Measurements from ENCODE around the gene NDUFA13.

The NDUFA13 gene

GRCh38 chr19:19558055-19558454 lies 42.0 kb downstream of the NDUFA13 start:
- no peaks in the 10 kb centered on the region for H3K9me3 ChIP-seq (ENCODE audit: control insufficient read depth in 1 of 2, low read length in 2 of 2)
- H3K4me3 ChIP-seq (ENCODE audit: low read depth in 1 of 2, low read length in 2 of 2) = no peak overlapping the region
- no peak overlapping the region for H3K27ac ChIP-seq (ENCODE audit: low read length)
- no peaks in the 10 kb centered on the region for H3K36me3 ChIP-seq (ENCODE audit: control insufficient read depth in 1 of 2, insufficient read depth in 2 of 2, low read length in 2 of 2)
- no peaks in the 10 kb centered on the region for H3K4me1 ChIP-seq (ENCODE audit: control insufficient read depth in 1 of 2, insufficient read depth in 2 of 2, low read length in 2 of 2)
- no peaks in the 10 kb centered on the region for H3K27me3 ChIP-seq (ENCODE audit: low read depth, low read length)

- no peaks in the 10 kb centered on the region for H3K36me3 ChIP-seq (ENCODE audit: control insufficient read depth in 1 of 2, insufficient read depth in 2 of 2, low read length in 2 of 2)
- H3K27me3 ChIP-seq (ENCODE audit: low read depth, low read length) = no peaks in the 10 kb centered on the region
- H3K4me1 ChIP-seq (ENCODE audit: control insufficient read depth in 1 of 2, insufficient read depth in 2 of 2, low read length in 2 of 2) = no peaks in the 10 kb centered on the region
- H3K4me3 ChIP-seq (ENCODE audit: low read depth in 1 of 2, low read length in 2 of 2) = no peak overlapping the region
- no peak overlapping the region for H3K27ac ChIP-seq (ENCODE audit: low read length)
- no peaks in the 10 kb centered on the region for H3K9me3 ChIP-seq (ENCODE audit: control insufficient read depth in 1 of 2, low read length in 2 of 2)
Observed at GRCh38 chr19:19558636-19559035, 42.6 kb downstream of the NDUFA13 start.

- Histone ChIP-seq H3K4me3 (ENCODE audit: low read depth in 1 of 2, low read length in 2 of 2) (no peak overlapping the region), H3K4me1 (ENCODE audit: control insufficient read depth in 1 of 2, insufficient read depth in 2 of 2, low read length in 2 of 2) (no peaks in the 10 kb centered on the region), H3K9me3 (ENCODE audit: control insufficient read depth in 1 of 2, low read length in 2 of 2) (no peaks in the 10 kb centered on the region), H3K27ac (ENCODE audit: low read length) (no peak overlapping the region), H3K27me3 (ENCODE audit: low read depth, low read length) (no peaks in the 10 kb centered on the region), H3K36me3 (ENCODE audit: control insufficient read depth in 1 of 2, insufficient read depth in 2 of 2, low read length in 2 of 2) (no peaks in the 10 kb centered on the region)
Observed at GRCh38 chr19:19559931-19560330, 43.9 kb downstream of the NDUFA13 start.

- Histone ChIP-seq H3K4me1 (ENCODE audit: control insufficient read depth in 1 of 2, insufficient read depth in 2 of 2, low read length in 2 of 2) (no peaks in the 10 kb centered on the region), H3K27ac (ENCODE audit: low read length) (no peak overlapping the region), H3K27me3 (ENCODE audit: low read depth, low read length) (no peaks in the 10 kb centered on the region), H3K9me3 (ENCODE audit: control insufficient read depth in 1 of 2, low read length in 2 of 2) (no peaks in the 10 kb centered on the region), H3K4me3 (ENCODE audit: low read depth in 1 of 2, low read length in 2 of 2) (no peak overlapping the region), H3K36me3 (ENCODE audit: control insufficient read depth in 1 of 2, insufficient read depth in 2 of 2, low read length in 2 of 2) (no peaks in the 10 kb centered on the region)
Observed at GRCh38 chr19:19561946-19562664, 46.1 kb downstream of the NDUFA13 start.

GRCh38 chr19:19562665-19563347 lies 46.8 kb downstream of the NDUFA13 start:
- Histone ChIP-seq H3K4me3 (ENCODE audit: low read depth in 1 of 2, low read length in 2 of 2) (no peak overlapping the region), H3K36me3 (ENCODE audit: control insufficient read depth in 1 of 2, insufficient read depth in 2 of 2, low read length in 2 of 2) (no peaks in the 10 kb centered on the region), H3K27ac (ENCODE audit: low read length) (no peak overlapping the region), H3K9me3 (ENCODE audit: control insufficient read depth in 1 of 2, low read length in 2 of 2) (no peaks in the 10 kb centered on the region), H3K27me3 (ENCODE audit: low read depth, low read length) (no peaks in the 10 kb centered on the region), H3K4me1 (ENCODE audit: control insufficient read depth in 1 of 2, insufficient read depth in 2 of 2, low read length in 2 of 2) (no peaks in the 10 kb centered on the region)

- no peak overlapping the region for H3K4me3 ChIP-seq (ENCODE audit: low read depth in 1 of 2, low read length in 2 of 2)
- H3K27me3 ChIP-seq (ENCODE audit: low read depth, low read length) = no peaks in the 10 kb centered on the region
- H3K9me3 ChIP-seq (ENCODE audit: control insufficient read depth in 1 of 2, low read length in 2 of 2) = no peaks in the 10 kb centered on the region
- H3K36me3 ChIP-seq (ENCODE audit: control insufficient read depth in 1 of 2, insufficient read depth in 2 of 2, low read length in 2 of 2) = no peaks in the 10 kb centered on the region
- H3K27ac ChIP-seq (ENCODE audit: low read length) = no peak overlapping the region
- no peaks in the 10 kb centered on the region for H3K4me1 ChIP-seq (ENCODE audit: control insufficient read depth in 1 of 2, insufficient read depth in 2 of 2, low read length in 2 of 2)
Observed at GRCh38 chr19:19563348-19563848, 47.4 kb downstream of the NDUFA13 start.

GRCh38 chr19:19566306-19566705 lies 50.3 kb downstream of the NDUFA13 start:
- no peaks in the 10 kb centered on the region for H3K9me3 ChIP-seq (ENCODE audit: control insufficient read depth in 1 of 2, low read length in 2 of 2)
- H3K27ac ChIP-seq (ENCODE audit: low read length) = no peak overlapping the region
- H3K4me3 ChIP-seq (ENCODE audit: low read depth in 1 of 2, low read length in 2 of 2) = no peak overlapping the region
- no peaks in the 10 kb centered on the region for H3K36me3 ChIP-seq (ENCODE audit: control insufficient read depth in 1 of 2, insufficient read depth in 2 of 2, low read length in 2 of 2)
- no peaks in the 10 kb centered on the region for H3K27me3 ChIP-seq (ENCODE audit: low read depth, low read length)
- no peaks in the 10 kb centered on the region for H3K4me1 ChIP-seq (ENCODE audit: control insufficient read depth in 1 of 2, insufficient read depth in 2 of 2, low read length in 2 of 2)

- Histone ChIP-seq H3K36me3 (ENCODE audit: control insufficient read depth in 1 of 2, insufficient read depth in 2 of 2, low read length in 2 of 2) (no peaks in the 10 kb centered on the region), H3K9me3 (ENCODE audit: control insufficient read depth in 1 of 2, low read length in 2 of 2) (no peaks in the 10 kb centered on the region), H3K27me3 (ENCODE audit: low read depth, low read length) (no peaks in the 10 kb centered on the region), H3K27ac (ENCODE audit: low read length) (no peak overlapping the region), H3K4me3 (ENCODE audit: low read depth in 1 of 2, low read length in 2 of 2) (no peak overlapping the region), H3K4me1 (ENCODE audit: control insufficient read depth in 1 of 2, insufficient read depth in 2 of 2, low read length in 2 of 2) (no peaks in the 10 kb centered on the region)
Observed at GRCh38 chr19:19567391-19567790, 51.4 kb downstream of the NDUFA13 start.

GRCh38 chr19:19568802-19569756 lies 53.1 kb downstream of the NDUFA13 start:
- Histone ChIP-seq H3K9me3 (ENCODE audit: control insufficient read depth in 1 of 2, low read length in 2 of 2) (no peaks in the 10 kb centered on the region), H3K27me3 (ENCODE audit: low read depth, low read length) (no peaks in the 10 kb centered on the region), H3K4me3 (ENCODE audit: low read depth in 1 of 2, low read length in 2 of 2) (no peak overlapping the region), H3K36me3 (ENCODE audit: control insufficient read depth in 1 of 2, insufficient read depth in 2 of 2, low read length in 2 of 2) (no peaks in the 10 kb centered on the region), H3K4me1 (ENCODE audit: control insufficient read depth in 1 of 2, insufficient read depth in 2 of 2, low read length in 2 of 2) (no peaks in the 10 kb centered on the region), H3K27ac (ENCODE audit: low read length) (no peak overlapping the region)

- no peaks in the 10 kb centered on the region for H3K36me3 ChIP-seq (ENCODE audit: control insufficient read depth in 1 of 2, insufficient read depth in 2 of 2, low read length in 2 of 2)
- no peak overlapping the region for H3K4me3 ChIP-seq (ENCODE audit: low read depth in 1 of 2, low read length in 2 of 2)
- H3K9me3 ChIP-seq (ENCODE audit: control insufficient read depth in 1 of 2, low read length in 2 of 2) = no peaks in the 10 kb centered on the region
- H3K27me3 ChIP-seq (ENCODE audit: low read depth, low read length) = no peaks in the 10 kb centered on the region
- H3K27ac ChIP-seq (ENCODE audit: low read length) = no peak overlapping the region
- H3K4me1 ChIP-seq (ENCODE audit: control insufficient read depth in 1 of 2, insufficient read depth in 2 of 2, low read length in 2 of 2) = no peaks in the 10 kb centered on the region
Observed at GRCh38 chr19:19570571-19570970, 54.5 kb downstream of the NDUFA13 start.

Measured in muscle layer of duodenum (tissue), 2 donors.